Activated CD4-positive, alpha-beta T cell treated with anti-CD3 and anti-CD28 coated beads, Interleukin-2, amount 50 U/mL, for 16 hours (primary cell): ENCODE measurements around the gene EIF4G2.
A peak's percentile ranks its signal among the peaks of the same experiment; 100 is the strongest.
"Not testable (repeated sequence)": the region's sequence is repeated elsewhere in the genome, so short reads cannot be mapped to it uniquely, and the experiment has no call there.

Experiments used
- DNase-seq: peaks from one replicate; pipeline ENCODE4 v3.0.0-alpha.2; 2020

Gene EIF4G2

GRCh38 chr11:10808553-10809372 is at the start of gene EIF4G2:
EIF4G2 (minus strand) TSS chr11:10808926.
- DNase-seq: peak; percentile 99

- DNase-seq: peak; percentile 97
These were observed 49.1 kb upstream of the EIF4G2 start, which contains the start of gene ZBED5 for GRCh38 chr11:10857709-10858438. ZBED5 (minus strand) TSS chr11:10858053; CDS start chr11:10854945, 3,108 bp downstream.

GRCh38 chr11:10857459-10857708 is 48.7 kb upstream of the EIF4G2 start:
- no peak for DNase-seq

- DNase-seq: peak; percentile 38
These were observed 48.1 kb upstream of the EIF4G2 start for GRCh38 chr11:10856689-10857458.

GRCh38 chr11:10855295-10855694 is 46.6 kb upstream of the EIF4G2 start:
- no peak for DNase-seq

GRCh38 chr11:10847960-10848860 is 39.5 kb upstream of the EIF4G2 start:
- DNase-seq: no peak

GRCh38 chr11:10846660-10847059 is 37.9 kb upstream of the EIF4G2 start:
- no peak for DNase-seq

- DNase-seq: no peak
These were observed 36.9 kb upstream of the EIF4G2 start for GRCh38 chr11:10845589-10845988.

- DNase-seq: no peak
These were observed 36.1 kb upstream of the EIF4G2 start for GRCh38 chr11:10844796-10845195.

- DNase-seq: no peak
These were observed 35.6 kb upstream of the EIF4G2 start for GRCh38 chr11:10844356-10844755.

GRCh38 chr11:10838881-10839280 is 30.2 kb upstream of the EIF4G2 start:
- no peak for DNase-seq

GRCh38 chr11:10838083-10838482 is 29.4 kb upstream of the EIF4G2 start:
- no peak for DNase-seq

- DNase-seq: not testable (repeated sequence)
These were observed 28.2 kb upstream of the EIF4G2 start for GRCh38 chr11:10836884-10837283.

- DNase-seq: no peak
These were observed 20.4 kb upstream of the EIF4G2 start for GRCh38 chr11:10829139-10829538.

GRCh38 chr11:10828402-10828801 is 19.7 kb upstream of the EIF4G2 start:
- DNase-seq: no peak

GRCh38 chr11:10824888-10825287 is 16.2 kb upstream of the EIF4G2 start:
- DNase-seq: no peak

- no peak for DNase-seq
These were observed 14.4 kb upstream of the EIF4G2 start for GRCh38 chr11:10823152-10823579.

GRCh38 chr11:10822491-10822890 is 13.8 kb upstream of the EIF4G2 start:
- DNase-seq: not testable (repeated sequence)

GRCh38 chr11:10818594-10818993 is 9.9 kb upstream of the EIF4G2 start:
- no peak for DNase-seq

- DNase-seq: peak; percentile 51
These were observed 5.2 kb upstream of the EIF4G2 start for GRCh38 chr11:10813945-10814344.

- peak; percentile 50 for DNase-seq
These were observed 841 bp upstream of the EIF4G2 start for GRCh38 chr11:10809373-10810160.

- no peak for DNase-seq
These were observed 532 bp downstream of the EIF4G2 start for GRCh38 chr11:10808235-10808552.
